GM18517 (cell line): ENCODE measurements around the gene ANO6.

ENCODE experiments used
- ATAC-seq: cut with Tn5 transposase; IDR thresholded peaks from one replicate; pipeline ENCODE4 v1.9.1; 2021; ENCODE audit warnings: mild to moderate bottlenecking, moderate library complexity; ENCODE audit not compliant: unreplicated experiment

The ANO6 gene

DNA sequence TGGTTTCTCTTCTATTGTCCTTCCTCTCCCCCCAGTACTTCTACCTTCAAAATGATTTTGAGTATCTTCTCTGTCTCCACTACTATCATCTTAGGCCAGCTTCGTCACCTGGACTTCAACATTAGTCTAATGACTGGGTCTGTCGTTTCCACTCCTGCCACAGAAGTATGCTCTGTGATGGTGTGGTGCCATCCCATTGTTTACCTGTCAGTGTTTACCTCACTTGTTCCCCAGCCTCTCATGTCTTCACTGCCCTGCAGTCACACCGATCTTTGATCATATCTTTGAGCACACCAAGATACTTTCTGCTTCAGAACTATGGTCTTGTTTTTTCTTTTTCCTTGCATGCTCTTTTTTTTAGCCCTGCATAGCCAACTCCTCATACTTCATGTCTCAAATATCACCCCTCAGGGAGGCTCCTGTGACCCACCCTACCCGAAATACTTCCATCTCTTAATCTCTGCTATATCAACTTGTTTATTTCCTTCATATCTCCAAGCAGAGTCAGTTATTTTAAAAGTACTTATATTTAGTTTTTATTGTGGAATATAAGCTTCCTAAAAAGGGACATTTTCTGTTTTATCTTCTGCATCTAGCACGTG lies 60.4 kb downstream of the ANO6 start:
- ATAC-seq = no peak

DNA sequence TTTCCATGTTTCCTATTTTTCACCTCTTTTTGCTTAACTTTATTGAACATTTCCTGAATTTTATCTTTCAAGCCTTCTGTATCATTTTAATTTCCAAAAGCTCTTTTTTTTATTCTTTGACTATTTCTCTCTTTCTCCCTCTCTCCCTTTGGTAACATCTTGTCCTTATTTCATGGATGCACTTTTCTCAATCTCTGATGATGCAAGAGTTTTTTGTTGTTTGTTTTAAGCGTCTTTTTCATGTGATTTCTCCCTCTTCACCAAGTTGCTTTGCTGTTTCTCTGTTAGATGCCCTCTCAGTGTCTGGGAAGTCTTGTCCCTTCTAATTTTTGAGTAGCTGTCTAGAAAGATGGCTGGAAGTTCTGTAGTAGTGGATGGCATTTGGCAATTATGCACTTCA lies 62.6 kb downstream of the ANO6 start:
- ATAC-seq = no peak

DNA sequence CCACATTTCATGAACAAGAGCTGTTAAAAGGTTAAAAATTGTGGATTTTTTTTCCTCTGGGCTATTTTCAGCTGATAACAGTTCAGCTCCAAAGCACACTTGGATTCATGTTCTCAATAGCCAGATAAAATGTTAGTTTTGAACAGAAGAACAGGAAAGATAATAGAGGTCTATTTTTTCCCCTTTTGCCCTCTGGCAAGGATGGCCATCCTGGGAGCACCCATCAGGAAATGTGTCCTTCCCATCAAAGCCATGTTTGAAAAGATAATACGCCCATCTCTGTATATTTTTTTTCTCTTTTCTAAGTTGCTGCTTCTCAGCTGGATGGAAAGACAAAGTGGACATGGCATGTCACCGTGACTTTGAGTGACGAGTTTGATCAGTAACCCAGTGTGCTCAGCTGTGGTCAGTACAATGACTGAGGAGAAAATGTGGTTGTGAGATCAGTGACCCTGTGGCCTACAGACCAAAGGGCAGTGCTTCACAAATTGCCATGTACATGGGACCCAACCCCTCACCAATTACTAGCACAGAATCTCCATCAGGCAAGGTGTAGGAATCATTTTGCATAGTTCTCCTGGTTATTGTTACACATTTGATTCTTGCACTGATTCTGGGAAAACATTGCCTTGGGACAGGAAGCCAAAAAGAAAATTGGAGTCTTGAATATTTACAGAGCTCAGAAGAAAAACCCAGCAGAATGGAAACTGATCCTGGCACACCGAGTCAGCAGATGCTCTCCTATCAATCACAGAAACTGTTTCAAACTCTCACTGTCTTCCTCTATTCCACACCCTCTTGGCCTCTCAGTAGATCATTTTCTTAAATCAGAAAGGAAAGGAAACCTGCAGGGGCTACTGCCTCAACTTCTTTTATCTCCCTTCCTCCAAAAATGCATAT lies 64.3 kb downstream of the ANO6 start:
- ATAC-seq = no peak

DNA sequence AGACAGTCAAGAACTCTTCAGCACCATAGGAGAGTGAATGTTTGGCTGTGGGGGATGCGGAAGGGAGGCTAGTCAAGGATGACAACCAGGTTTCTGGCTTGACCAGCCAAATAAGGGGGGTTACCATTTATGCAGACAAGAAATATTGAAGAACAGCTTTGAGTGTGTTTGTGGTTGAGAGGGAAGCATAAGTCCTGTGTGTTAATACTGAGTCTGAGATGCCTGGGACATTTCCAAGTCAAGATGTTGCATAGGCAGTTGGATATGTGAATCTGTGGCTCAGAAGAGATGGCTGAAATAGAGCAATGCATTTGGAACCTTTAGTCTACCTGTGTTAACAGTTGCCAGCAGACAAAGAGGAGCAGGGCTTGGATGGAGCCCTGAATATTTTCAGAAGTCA lies 66.1 kb downstream of the ANO6 start:
- no peak for ATAC-seq

DNA sequence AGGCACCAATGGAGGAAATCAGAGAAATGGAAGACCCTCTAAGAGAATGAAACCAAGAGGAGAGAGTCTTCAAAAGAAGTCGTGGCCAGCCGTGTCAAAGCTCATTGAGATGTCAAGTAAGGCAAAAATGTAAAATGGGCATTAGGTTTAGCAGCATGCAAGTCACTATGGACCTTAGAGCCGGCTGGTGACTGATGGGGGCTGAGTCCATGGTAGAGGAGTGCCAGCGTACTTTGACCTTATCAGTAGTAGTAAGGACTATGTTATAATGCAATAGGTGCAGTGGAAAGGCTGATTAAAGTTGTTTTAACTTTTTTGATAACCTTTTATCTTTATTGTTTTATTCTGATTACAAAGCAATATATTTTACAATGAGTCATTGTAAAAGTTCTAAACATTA lies 66.5 kb downstream of the ANO6 start:
- ATAC-seq = no peak

DNA sequence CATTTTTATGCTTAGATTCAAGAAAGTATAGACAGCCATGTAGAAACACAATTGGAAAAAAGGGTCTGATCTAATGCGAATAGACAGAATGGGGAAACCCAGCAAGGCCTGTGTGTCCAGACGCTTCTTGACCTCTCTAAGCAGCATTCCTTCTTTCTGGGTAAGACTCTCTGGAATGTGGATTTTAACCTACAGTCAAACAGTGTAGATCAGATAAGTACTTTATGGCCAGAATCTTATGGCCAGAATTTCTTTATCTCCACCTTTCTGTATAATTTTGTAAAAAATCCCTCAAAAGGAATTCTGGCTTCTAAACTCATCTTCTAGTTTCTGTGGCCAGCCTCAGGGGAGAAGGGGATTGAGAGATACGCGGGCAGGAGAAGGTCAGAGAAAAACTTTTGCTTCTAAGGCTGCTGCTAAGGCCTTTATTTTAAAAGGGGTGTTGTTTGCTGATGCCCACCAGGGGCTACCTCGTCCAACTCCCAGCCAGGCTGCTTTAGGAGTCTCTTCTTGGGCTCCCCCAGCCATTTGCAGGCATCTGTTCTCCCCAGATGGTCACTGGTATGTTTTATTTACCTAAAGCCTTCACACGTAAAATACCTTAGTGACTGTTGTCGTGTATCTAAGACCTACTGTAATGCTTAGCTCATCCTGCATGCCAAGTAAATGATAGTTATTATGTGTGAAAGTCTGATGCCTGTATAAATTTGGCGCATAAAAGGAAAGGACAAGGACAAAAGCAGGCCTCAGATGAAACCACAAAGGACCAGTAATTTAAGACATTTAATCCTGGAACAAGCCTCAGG lies 68.4 kb downstream of the ANO6 start:
- ATAC-seq = no peak

DNA sequence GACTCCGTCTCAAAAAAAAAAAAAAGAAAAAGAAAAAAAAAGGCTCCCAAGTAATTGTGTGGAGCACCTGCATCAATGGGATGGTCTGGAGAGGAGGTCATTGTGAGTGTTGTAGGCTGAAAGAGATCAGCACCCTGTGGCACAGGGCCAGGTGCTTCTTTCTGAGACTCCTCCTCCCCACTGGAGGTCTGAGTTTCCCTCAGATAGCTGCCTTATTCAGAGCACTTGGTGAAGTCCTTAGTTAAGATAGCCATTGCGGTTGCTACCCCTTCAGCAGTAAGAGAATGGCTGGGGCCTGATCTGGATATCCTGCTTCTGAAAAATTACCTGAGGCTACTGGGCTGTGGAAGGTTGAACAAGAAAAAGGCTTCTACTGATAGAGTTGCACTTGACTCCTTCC lies 69.8 kb downstream of the ANO6 start:
- ATAC-seq = no peak

DNA sequence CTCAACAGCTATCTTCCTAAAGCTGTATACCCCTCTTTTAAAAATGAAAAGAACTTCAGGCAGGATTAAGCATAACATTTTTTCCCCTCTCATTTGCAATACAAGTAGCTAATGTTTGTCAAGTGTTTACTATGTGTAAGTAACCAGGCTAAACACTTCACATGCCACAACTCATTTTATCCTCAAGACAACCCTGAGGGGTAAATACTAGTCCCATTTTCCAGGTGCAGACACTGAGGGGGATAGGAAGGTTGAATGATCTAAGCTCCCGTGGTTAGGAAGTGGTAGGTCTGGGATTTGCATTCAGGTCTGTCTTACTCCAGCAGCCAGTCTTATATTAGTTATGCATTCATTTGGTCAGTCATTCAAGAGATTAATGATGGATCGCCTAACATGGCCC lies 70.7 kb downstream of the ANO6 start:
- ATAC-seq = no peak

DNA sequence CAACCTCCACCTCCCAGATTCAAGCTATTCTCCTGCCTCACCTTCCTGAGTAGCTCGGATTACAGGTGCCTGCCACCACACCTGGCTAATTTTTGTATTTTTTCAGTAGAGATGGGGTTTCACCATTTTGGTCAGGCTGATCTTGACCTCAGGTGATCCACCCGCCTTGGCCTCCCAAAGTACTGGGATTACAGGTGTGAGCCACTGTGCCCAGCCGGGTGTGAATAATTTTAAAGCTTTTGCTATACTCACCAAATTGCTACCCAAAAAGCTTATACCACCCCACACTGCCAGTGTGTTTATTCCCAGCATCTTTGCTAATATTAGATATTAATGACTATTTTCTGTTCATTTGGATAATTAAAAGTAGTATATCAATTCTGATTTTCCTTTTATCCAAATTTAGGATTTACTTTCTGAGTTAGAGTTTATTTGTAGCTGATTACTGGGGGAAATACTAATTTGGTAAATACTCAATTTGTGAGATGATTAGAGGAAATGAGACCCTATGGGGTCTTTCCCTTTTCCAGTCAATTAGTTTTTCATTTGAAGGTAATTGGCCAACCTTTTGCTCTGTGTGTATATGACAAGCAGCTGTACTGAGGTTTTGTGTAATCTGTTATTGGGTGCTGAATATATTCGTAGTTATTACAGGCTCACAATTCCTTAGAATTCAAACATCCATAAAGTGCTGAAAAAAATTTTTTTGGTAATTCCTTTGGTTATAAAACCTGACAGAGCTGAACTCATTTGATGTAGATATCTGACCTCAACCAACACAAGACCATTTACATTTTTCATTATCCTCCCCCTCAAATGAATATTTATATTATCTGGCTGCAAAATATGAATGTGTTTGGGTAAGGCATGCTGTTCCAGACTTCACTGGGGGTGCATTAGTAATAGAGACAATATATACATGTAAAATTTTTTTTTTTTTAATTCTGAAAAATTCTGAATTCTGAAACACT lies 73.6 kb downstream of the ANO6 start:
- ATAC-seq = no peak

DNA sequence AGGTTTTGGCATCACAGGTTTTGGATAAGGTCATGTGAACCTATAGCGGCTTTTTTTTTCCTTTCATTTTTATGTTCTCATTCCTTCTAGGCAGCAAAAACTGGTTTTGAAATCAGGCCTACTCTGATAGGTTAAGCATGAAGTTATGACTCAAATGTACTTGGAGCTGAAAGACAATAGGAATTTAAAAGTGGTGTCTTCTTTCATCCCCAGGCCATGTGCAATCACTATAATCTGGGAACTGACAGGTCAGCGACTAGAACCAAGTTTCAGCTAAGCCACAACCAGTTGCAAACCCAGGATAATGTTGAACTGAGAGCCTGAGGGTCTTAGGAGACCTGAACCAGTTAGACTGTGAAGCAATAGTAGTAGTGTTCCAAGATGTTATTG lies 74.3 kb downstream of the ANO6 start:
- ATAC-seq = no peak

DNA sequence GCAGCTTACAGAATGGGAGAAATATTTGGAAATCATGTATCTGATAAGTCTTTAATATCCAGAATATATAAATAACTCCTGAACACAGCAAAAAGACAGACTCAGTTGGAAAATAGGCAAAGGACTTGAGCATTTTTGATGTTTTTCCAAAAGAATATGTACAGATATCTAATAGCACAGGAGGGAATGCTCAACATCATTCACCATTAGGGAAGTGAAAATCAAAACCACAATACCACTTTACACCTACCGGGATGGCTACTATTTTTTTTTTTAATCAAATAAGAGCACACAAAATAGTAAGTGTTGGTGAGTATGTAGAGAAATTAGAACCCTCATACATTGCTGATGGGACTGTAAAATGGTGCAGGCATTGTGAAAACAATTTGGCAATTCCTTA lies 75.6 kb downstream of the ANO6 start:
- ATAC-seq = no peak

DNA sequence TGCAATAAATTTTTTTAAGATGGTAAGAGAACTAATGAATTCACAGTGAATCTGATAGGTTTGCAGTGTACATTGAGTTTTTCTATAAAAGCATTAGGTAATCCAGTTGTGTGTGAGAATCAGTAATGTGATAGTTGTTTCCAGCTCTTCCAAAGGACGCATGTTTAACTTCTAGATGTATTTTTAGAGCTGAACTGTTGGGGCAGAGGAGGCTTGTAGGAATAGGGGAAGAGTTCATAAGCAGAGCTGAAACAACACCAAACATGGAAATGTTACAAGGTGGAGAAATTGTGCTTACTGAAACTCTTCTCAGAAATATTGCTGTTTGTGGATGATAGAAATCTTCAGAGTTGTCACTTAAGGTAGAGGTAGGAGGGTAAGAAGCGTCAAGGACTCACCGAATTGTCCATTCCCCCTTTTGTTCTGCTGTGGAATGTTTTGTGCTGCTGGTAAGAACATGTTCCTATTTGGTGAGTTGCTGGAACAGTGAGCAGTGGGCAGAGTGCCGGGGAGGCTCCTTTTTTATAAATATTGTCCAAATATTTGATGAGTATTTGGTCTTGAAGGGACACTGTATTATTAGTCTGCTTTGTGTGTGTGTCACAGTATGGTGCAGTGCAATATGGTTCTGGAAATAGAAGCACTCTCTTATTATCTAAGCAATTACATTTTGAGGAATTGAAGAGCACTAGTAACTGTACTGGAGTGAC lies 76.7 kb downstream of the ANO6 start:
- ATAC-seq = no peak

DNA sequence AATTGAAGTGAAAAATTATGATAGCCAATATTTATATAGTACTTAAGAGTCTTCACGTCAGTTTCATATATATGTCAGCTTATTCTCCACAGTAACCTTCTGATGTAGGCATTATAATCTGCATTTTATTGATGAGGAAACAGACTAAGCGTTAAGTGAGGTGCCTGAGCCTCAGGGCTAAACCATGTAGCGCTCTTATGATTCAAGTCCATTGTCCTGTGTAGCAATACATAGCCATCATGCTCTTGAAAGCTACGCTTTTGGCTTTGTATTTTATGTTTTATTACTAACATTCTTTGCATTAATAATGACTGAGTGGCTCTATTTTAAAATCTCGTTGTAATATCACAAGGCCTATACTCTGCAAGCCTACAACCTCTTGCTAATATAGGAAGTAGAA lies 79.0 kb downstream of the ANO6 start:
- ATAC-seq = no peak

DNA sequence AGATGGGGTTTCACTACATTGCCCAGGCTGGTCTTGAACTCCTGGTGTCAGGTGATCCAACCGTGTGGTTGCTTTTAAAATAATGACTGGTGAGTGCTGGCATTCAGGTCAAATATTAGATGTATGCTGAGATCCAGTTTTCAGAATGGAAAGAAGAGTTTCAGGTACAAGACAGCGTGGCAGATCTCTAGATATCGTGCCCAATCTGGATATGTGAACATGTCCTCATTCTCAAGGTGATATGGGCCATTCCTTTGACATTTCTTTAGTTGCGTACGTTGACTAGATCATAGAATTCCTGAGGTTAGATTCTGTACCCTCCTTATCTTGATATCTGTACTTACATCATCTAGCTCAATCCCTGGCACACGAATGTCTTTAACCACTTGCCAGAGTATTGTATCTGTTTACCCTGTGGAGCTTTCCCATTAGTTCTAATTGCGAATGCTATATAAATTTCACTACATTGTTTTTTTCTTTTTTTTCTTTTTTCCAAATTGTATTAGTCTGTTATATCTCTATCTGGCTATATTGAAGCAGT lies 80.2 kb downstream of the ANO6 start:
- ATAC-seq = no peak

DNA sequence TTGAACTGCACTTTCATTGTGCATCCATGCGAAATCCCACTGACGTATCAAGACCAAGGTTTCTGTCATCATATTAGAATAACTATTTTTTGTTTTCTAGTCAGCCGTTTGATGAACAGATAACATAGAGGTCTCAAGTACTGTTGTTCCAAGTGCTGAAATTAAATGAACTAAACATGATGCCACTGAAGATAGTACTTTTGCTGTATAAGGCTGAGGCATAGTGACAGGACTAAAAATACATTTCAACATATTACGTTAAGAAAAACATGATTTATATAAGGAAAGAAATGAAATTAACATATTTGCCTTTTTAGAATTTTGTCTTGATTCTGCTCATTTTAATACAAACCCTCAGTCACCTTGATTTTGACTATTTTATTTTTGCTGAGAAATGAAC lies 82.2 kb downstream of the ANO6 start:
- no peak for ATAC-seq

DNA sequence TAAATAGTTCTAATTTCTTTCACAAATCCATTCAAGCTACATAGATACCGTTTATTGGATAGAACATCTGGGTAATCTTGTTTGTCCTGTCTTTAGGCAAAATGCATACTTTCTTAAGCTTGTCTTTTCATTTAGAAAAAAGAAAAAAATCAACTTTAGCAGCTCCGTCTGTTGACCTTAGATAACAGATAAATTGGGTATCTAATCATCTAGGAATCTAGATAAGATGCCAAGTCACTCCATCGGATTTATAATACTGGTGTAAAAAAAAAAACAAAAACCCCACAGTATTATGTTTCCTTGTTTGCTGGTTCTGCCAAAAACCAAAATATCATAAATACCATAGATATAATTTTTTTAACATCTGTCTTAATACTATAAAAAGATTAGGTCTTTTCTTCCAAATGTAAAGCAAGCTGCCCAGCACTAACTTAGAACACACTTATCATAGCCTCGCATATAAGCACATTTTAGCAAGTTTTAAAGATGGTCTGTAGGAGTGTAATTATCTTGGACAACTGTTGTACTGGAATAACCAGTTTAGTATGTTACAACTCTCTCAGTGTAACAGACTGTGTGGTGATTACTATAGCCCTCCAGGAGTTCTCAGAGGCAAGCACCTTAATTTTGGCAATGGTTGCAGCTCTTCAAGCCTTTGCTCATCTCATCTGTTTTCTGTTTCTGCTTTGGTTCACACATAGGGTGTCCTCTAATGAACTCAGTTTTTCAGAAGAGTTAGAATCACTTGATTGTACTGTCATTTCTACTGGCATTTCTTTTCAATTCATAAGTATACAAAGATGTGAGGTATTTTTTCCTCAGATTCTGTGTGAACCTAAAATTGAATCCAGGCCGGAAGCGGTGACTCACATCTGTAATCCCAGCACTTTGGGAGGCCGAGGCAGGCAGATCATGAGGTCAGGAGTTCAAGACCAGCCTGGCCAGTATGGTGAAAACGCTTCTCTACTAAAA lies 83.1 kb downstream of the ANO6 start:
- ATAC-seq = no peak

DNA sequence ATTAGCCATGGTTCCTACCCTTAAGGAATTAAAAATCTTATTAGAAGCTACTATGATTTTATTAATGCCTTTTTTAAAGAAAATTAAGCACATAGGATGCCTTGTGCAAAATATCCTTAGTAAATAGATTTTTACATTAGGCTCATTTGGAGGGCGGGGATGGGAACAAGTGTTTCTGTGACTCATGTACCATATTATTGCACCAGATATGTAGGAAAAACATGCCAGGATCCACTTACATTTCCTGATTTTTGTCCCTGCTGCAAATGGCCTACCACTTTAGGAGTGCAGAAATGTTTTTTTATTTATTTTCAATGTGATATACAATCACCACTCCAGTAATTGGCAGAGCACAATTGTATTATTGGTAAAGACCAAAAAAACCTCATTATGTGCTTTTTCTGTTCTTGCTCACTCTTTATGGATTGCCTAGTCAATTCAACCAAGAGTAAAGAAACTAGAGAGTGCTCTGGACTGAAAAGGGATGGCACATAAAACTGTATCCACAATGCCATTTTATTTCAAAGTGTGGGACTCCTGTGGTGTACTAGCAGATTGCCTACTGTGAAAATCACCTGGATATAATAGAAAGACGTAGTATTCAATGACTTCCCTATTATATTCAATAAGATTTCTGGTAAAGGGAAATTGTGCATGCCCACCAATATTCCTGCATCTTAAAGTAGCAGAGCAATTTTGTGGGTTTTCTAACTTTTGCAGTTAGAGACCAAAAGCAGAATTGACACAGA lies 86.9 kb downstream of the ANO6 start:
- no peak for ATAC-seq

DNA sequence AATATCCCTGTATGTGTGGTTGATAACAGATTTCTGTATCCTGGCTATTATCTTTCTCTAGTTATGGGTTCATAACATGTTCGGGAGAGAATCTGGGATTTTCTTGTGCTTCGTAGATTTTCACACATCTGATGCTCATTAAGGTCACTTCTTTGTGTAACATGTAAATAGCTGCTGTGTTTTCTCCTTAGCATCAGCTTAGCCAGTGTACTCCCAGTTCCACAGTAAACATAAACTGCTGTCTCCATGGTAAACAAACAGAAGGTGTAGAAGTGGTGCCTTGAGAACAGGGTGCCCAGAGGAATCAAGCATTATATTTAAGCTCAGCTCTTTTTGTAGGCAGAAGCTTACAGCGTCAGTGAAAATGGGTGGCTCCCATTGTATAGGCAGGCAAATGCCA lies 88.0 kb downstream of the ANO6 start:
- ATAC-seq = no peak
